H9 (cell line): Measurements from ENCODE around the gene RALA. TPM values are rescaled to one million over a fixed set of nuclear protein-coding genes. Genes with fewer than 3 reads are reported as not detected.

Experiments used
- DNase-seq: peaks from one replicate; pipeline ENCODE4 v3.0.0-alpha.2; 2017
- H2AFZ ChIP-seq: one replicate; pipeline ENCODE4 v1.6.1; 2013; ENCODE audit warnings: mild to moderate bottlenecking, low read length, control low read depth, moderate library complexity
- H2AK5ac ChIP-seq: 2 replicates; pipeline ENCODE4 v1.6.1; 2013; ENCODE audit warnings: low read length, control low read depth, mixed read lengths; ENCODE audit not compliant: insufficient read length
- H2BK120ac ChIP-seq: one replicate; pipeline ENCODE4 v1.6.1; 2013; ENCODE audit warnings: low read depth, mild to moderate bottlenecking, low read length, control low read depth, inconsistent platforms; ENCODE audit not compliant: poor library complexity, severe bottlenecking
- H2BK12ac ChIP-seq: 2 replicates; pipeline ENCODE4 v1.6.1; 2013; ENCODE audit warnings: low read length, control low read depth, mixed read lengths, low read depth; ENCODE audit not compliant: insufficient read length
- H2BK15ac ChIP-seq: 2 replicates; pipeline ENCODE4 v1.6.1; 2013; ENCODE audit warnings: low read depth, low read length, control low read depth
- H2BK20ac ChIP-seq: one replicate; pipeline ENCODE4 v1.6.1; 2013; ENCODE audit warnings: low read depth, mild to moderate bottlenecking, low read length, control low read depth, inconsistent platforms; ENCODE audit not compliant: poor library complexity, severe bottlenecking
- H2BK5ac ChIP-seq: 2 replicates; pipeline ENCODE4 v1.6.1; 2013; ENCODE audit warnings: low read length, control low read depth, mixed read lengths; ENCODE audit not compliant: insufficient read length
- H3K14ac ChIP-seq: 2 replicates; pipeline ENCODE4 v1.6.1; 2013; ENCODE audit warnings: low read length, control low read depth; ENCODE audit not compliant: insufficient read depth
- H3K18ac ChIP-seq: 2 replicates; pipeline ENCODE4 v1.6.1; 2013; ENCODE audit warnings: low read depth, mild to moderate bottlenecking, mixed read lengths, low read length, control low read depth; ENCODE audit not compliant: insufficient read length
- H3K23ac ChIP-seq: 2 replicates; pipeline ENCODE4 v1.6.1; 2013; ENCODE audit warnings: low read length, control low read depth, mixed read lengths, low read depth; ENCODE audit not compliant: insufficient read length
- H3K23me2 ChIP-seq: 2 replicates; pipeline ENCODE4 v1.6.1; 2013; ENCODE audit warnings: low read depth, mild to moderate bottlenecking, mixed read lengths, low read length, control low read depth; ENCODE audit not compliant: insufficient read length, poor library complexity, severe bottlenecking
- H3K27ac ChIP-seq: 2 replicates; pipeline ENCODE4 v1.5.1; 2013; ENCODE audit warnings: low read length, control low read depth, mixed read lengths, low read depth; ENCODE audit not compliant: insufficient read length
- H3K27me3 ChIP-seq: 2 replicates; pipeline ENCODE4 v1.6.1; 2013; ENCODE audit warnings: low read length, control low read depth, inconsistent platforms; ENCODE audit not compliant: insufficient read depth
- H3K4ac ChIP-seq: 2 replicates; pipeline ENCODE4 v1.6.1; 2013; ENCODE audit warnings: low read depth, mild to moderate bottlenecking, control low read depth, inconsistent platforms, low read length, moderate library complexity
- H3K4me1 ChIP-seq: 2 replicates; pipeline ENCODE4 v1.6.1; 2013; ENCODE audit warnings: low read length, control low read depth, inconsistent platforms; ENCODE audit not compliant: insufficient read depth
- H3K4me2 ChIP-seq: 2 replicates; pipeline ENCODE4 v1.6.1; 2013; ENCODE audit warnings: low read length, control low read depth, mixed read lengths; ENCODE audit not compliant: insufficient read length, insufficient read depth
- H3K56ac ChIP-seq: 2 replicates; pipeline ENCODE4 v1.6.1; 2013; ENCODE audit warnings: low read depth, mild to moderate bottlenecking, mixed read lengths, low read length, control low read depth; ENCODE audit not compliant: insufficient read length
- H3K79me1 ChIP-seq: 2 replicates; pipeline ENCODE4 v1.6.1; 2013; ENCODE audit warnings: low read depth, mild to moderate bottlenecking, moderate library complexity, low read length, control low read depth, inconsistent platforms; ENCODE audit not compliant: insufficient read depth, poor library complexity, severe bottlenecking
- H3K79me2 ChIP-seq: 2 replicates; pipeline ENCODE4 v1.6.1; 2013; ENCODE audit warnings: low read length, control low read depth, inconsistent platforms; ENCODE audit not compliant: insufficient read depth
- H3K9ac ChIP-seq: 2 replicates; pipeline ENCODE4 v1.6.1; 2013; ENCODE audit warnings: low read length, control low read depth, mixed read lengths; ENCODE audit not compliant: insufficient read length; ENCODE audit errors: extremely low read depth
- H3K9me3 ChIP-seq: one replicate; pipeline ENCODE4 v1.6.1; 2013; ENCODE audit warnings: low read depth, low read length, inconsistent platforms; ENCODE audit not compliant: control insufficient read depth
- H3T11ph ChIP-seq: one replicate; pipeline ENCODE4 v1.6.1; 2013; ENCODE audit warnings: mild to moderate bottlenecking, low read length, control low read depth, inconsistent platforms
- H4K20me1 ChIP-seq: one replicate; pipeline ENCODE4 v1.6.1; 2013; ENCODE audit not compliant: control insufficient read depth, insufficient read length, insufficient read depth
- H4K5ac ChIP-seq: 2 replicates; pipeline ENCODE4 v1.6.1; 2013; ENCODE audit warnings: low read depth, mild to moderate bottlenecking, mixed read lengths, low read length, control low read depth; ENCODE audit not compliant: insufficient read length
- H4K8ac ChIP-seq: replicated peaks from 2 replicates; pipeline ENCODE4 v1.6.1; 2013; ENCODE audit warnings: low read length, control low read depth, mixed read lengths, low read depth; ENCODE audit not compliant: insufficient read length
- H4K91ac ChIP-seq: 2 replicates; pipeline ENCODE4 v1.6.1; 2013; ENCODE audit warnings: low read depth, mild to moderate bottlenecking, moderate library complexity, mixed read lengths, low read length, control low read depth; ENCODE audit not compliant: insufficient read length
- H3K27ac Mint-ChIP-seq, 3 experiments: 2 replicates in 2 of 3; 3 replicates in 1 of 3; pipeline ENCODE4 v1.8.0; 2020 to 2021; ENCODE audit warnings: mixed read lengths in 3 of 3, mild to moderate bottlenecking in 1 of 3, moderate library complexity in 1 of 3
- H3K27me3 Mint-ChIP-seq: 2 replicates; pipeline ENCODE4 v1.8.0; 2021; ENCODE audit warnings: low read depth, mild to moderate bottlenecking, moderate library complexity, mixed read lengths
- H3K36me3 Mint-ChIP-seq, 3 experiments: 2 replicates in 2 of 3; 3 replicates in 1 of 3; pipeline ENCODE4 v1.8.0; 2020 to 2021; ENCODE audit warnings: low read depth in 3 of 3, mixed read lengths in 3 of 3; ENCODE audit not compliant: insufficient read depth in 1 of 3
- H3K4me1 Mint-ChIP-seq, 2 experiments: 2 replicates each; pipeline ENCODE4 v1.8.0; 2020; ENCODE audit warnings: mixed read lengths in 2 of 2
- H3K4me3 Mint-ChIP-seq, 2 experiments: 2 replicates in 1 of 2; 3 replicates in 1 of 2; pipeline ENCODE4 v1.8.0; 2020 to 2021; ENCODE audit warnings: mild to moderate bottlenecking in 2 of 2, mixed read lengths in 2 of 2, moderate library complexity in 1 of 2
- H3K9me3 Mint-ChIP-seq, 2 experiments: 2 replicates in 1 of 2; 3 replicates in 1 of 2; pipeline ENCODE4 v1.8.0; 2020; ENCODE audit warnings: mild to moderate bottlenecking in 2 of 2, mixed read lengths in 2 of 2, moderate library complexity in 1 of 2
- CTCF ChIP-seq: fragments of 200-600 bp; sonication (generic); conservative IDR thresholded peaks from 3 replicates; pipeline ENCODE4 v1.8.0; 2021; ENCODE audit warnings: antibody characterized with exemption, mild to moderate bottlenecking
- WGBS: extraction: QIAGEN DNeasy Blood & Tissue Kit; methylation state at CpG from one replicate; pipeline ENCODE4 v1.1.7; 2013; ENCODE audit warnings: missing lambda C conversion rate, low lambda C conversion rate, mixed read lengths; ENCODE audit not compliant: insufficient read length; ENCODE audit errors: extremely low coverage; 5-methylcytosine and 5-hydroxymethylcytosine counted together
- total RNA-seq: library from RNA; stranded (reverse); gene quantifications from 2 replicates; pipeline ENCODE4 v1.2.1, GENCODE V29; 2021

The RALA gene
- total RNA-seq, 1 experiment from 2014 or later = 57.5 TPM

- WGBS = no CpG with 5 or more reads among the region's 8 CpGs
- no peak overlapping the region for H3K56ac ChIP-seq
- no peak overlapping the region for H4K91ac ChIP-seq
- TF ChIP-seq CTCF = no peak
- peak overlapping the region; percentile 70 for H3K4me2 ChIP-seq
- H3K27ac Mint-ChIP-seq = peak overlapping the region; percentile 84 to 92 (median 90); a peak in 5 of 7 replicates
- H2AFZ ChIP-seq = no peak overlapping the region
- DNase-seq = no peak
- no peak overlapping the region for H2BK12ac ChIP-seq
- H3K9me3 Mint-ChIP-seq = no peaks in the 10 kb centered on the region
- peak overlapping the region; percentile 5 for H2BK120ac ChIP-seq
- H3K79me1 ChIP-seq = no peaks in the 10 kb centered on the region
- H3K23me2 ChIP-seq = peaks cover 13% of the 10 kb centered on the region
- H3K27me3 Mint-ChIP-seq = peaks cover 27% of the 10 kb centered on the region
- H3K36me3 Mint-ChIP-seq = peaks cover 0 to 11% (median 0%) of the 10 kb centered on the region in 3 experiments; a peak in 3 of 7 replicates
- no peak overlapping the region for H3K23ac ChIP-seq
- no peak overlapping the region for H4K5ac ChIP-seq
- no peaks in the 10 kb centered on the region for H4K20me1 ChIP-seq
- no peak overlapping the region for H2BK20ac ChIP-seq
- peak overlapping the region; percentile 19 for H3K27ac ChIP-seq
- no peak overlapping the region for H4K8ac ChIP-seq
- H3K14ac ChIP-seq = peak overlapping the region; percentile 77; the same call in 1 of the 2 replicates
- no peak overlapping the region for H2BK5ac ChIP-seq
- 0 out of 2 replicates have a peak, but pooled peaks cover 4% of the 10 kb centered on the region for H3K79me2 ChIP-seq
- no peak overlapping the region for H3T11ph ChIP-seq
- no peak overlapping the region for H2BK15ac ChIP-seq
- H3K18ac ChIP-seq = peak overlapping the region; percentile 78
- no peak overlapping the region for H2AK5ac ChIP-seq
- no peak overlapping the region; the same call in 1 of the 2 replicates for H3K4ac ChIP-seq
- no peaks in the 10 kb centered on the region for H3K9me3 ChIP-seq
- H3K9ac ChIP-seq = peak overlapping the region; percentile 26
- no peaks in the 10 kb centered on the region; the same call in 1 of the 2 replicates for H3K27me3 ChIP-seq
- H3K4me1 Mint-ChIP-seq = peaks cover 29 to 30% of the 10 kb centered on the region in 2 experiments
- H3K4me3 Mint-ChIP-seq = peak overlapping the region; percentile 68 to 78
- peaks cover 6% of the 10 kb centered on the region; the same call in 1 of the 2 replicates for H3K4me1 ChIP-seq
Observed at GRCh38 chr7:39733881-39734632, 110.7 kb downstream of the RALA start.
